Neural progenitor cell (in vitro differentiated cells): ENCODE data around the gene NDUFC2. TPM values are rescaled to one million over a fixed set of nuclear protein-coding genes. Genes with fewer than 3 reads are reported as not detected.

Source experiments
- DNase-seq: peaks from one replicate; pipeline ENCODE4 v3.0.0-alpha.2; 2016; ENCODE audit warnings: low spot score
- H2AFZ ChIP-seq: fragments of 200-600 bp; sonication (generic); replicated peaks from 2 replicates; pipeline ENCODE4 v1.6.1; 2016; ENCODE audit warnings: antibody characterized with exemption
- H3F3A ChIP-seq: fragments of 200-600 bp; sonication (generic); 2 replicates; pipeline ENCODE4 v1.6.1; 2016; ENCODE audit warnings: antibody characterized with exemption, low read depth
- H3K27ac ChIP-seq: fragments of 200-600 bp; sonication (generic); 2 replicates; pipeline ENCODE4 v1.5.1; 2016; ENCODE audit warnings: mild to moderate bottlenecking
- H3K27me3 ChIP-seq: fragments of 200-600 bp; sonication (generic); 2 replicates; pipeline ENCODE4 v1.6.1; 2016; ENCODE audit warnings: mild to moderate bottlenecking, moderate library complexity
- H3K36me3 ChIP-seq: fragments of 200-600 bp; sonication (generic); 2 replicates; pipeline ENCODE4 v1.5.1; 2016
- H3K4me1 ChIP-seq: fragments of 200-600 bp; sonication (generic); 2 replicates; pipeline ENCODE4 v1.6.1; 2016; ENCODE audit warnings: mixed run types
- H3K4me2 ChIP-seq: fragments of 200-600 bp; sonication (generic); 2 replicates; pipeline ENCODE4 v1.6.1; 2016
- H3K4me3 ChIP-seq: fragments of 200-600 bp; sonication (generic); 2 replicates; pipeline ENCODE4 v1.5.1; 2016
- H3K79me2 ChIP-seq: fragments of 200-600 bp; sonication (generic); 2 replicates; pipeline ENCODE4 v1.6.1; 2016; ENCODE audit warnings: low read depth
- H3K9ac ChIP-seq: fragments of 200-600 bp; sonication (generic); 2 replicates; pipeline ENCODE4 v1.6.1; 2016
- H3K9me3 ChIP-seq: fragments of 200-600 bp; sonication (generic); 2 replicates; pipeline ENCODE4 v1.5.1; 2016; ENCODE audit warnings: low read depth
- H4K20me1 ChIP-seq: fragments of 200-600 bp; sonication (generic); 2 replicates; pipeline ENCODE4 v1.6.1; 2016; ENCODE audit warnings: low read depth
- H3K27ac Mint-ChIP-seq: 3 replicates; pipeline ENCODE4 v1.8.0; 2021; ENCODE audit warnings: mixed read lengths
- H3K27me3 Mint-ChIP-seq: 2 replicates; pipeline ENCODE4 v1.8.0; 2022; ENCODE audit warnings: low read depth, mild to moderate bottlenecking, inconsistent platforms, moderate library complexity, mixed read lengths; ENCODE audit not compliant: insufficient read depth
- H3K36me3 Mint-ChIP-seq: 3 replicates; pipeline ENCODE4 v1.8.0; 2021; ENCODE audit warnings: mixed read lengths
- H3K4me1 Mint-ChIP-seq: 3 replicates; pipeline ENCODE4 v1.8.0; 2021; ENCODE audit warnings: mixed read lengths
- H3K4me3 Mint-ChIP-seq: 3 replicates; pipeline ENCODE4 v1.8.0; 2021; ENCODE audit warnings: mild to moderate bottlenecking, moderate library complexity, mixed read lengths
- H3K9me3 Mint-ChIP-seq: 3 replicates; pipeline ENCODE4 v1.8.0; 2020; ENCODE audit warnings: mixed read lengths
- CTCF ChIP-seq: fragments of 200-600 bp; sonication (generic); IDR thresholded peaks from 2 replicates; pipeline ENCODE4 v1.5.1; 2017; ENCODE audit warnings: antibody characterized with exemption, mild to moderate bottlenecking
- EZH2 ChIP-seq: fragments of 200-600 bp; sonication (generic); IDR thresholded peaks from 2 replicates; pipeline ENCODE4 v1.6.1; 2017; ENCODE audit warnings: antibody characterized with exemption, mild to moderate bottlenecking, moderate library complexity
- EZH2phosphoT487 ChIP-seq: fragments of 200-600 bp; sonication (generic); IDR thresholded peaks from 2 replicates; pipeline ENCODE4 v1.6.1; 2017; ENCODE audit warnings: antibody characterized with exemption
- total RNA-seq: library from RNA; depleted of rRNA; stranded (reverse); fragments of >200 nt; gene quantifications from 2 replicates; pipeline ENCODE4 v1.2.3, GENCODE V29; 2015; ENCODE audit warnings: low replicate concordance

NDUFC2 gene
- total RNA-seq, 1 donor from 2014 or later, result 36.7 TPM

- Mint-ChIP-seq H3K27ac (no peak overlapping the region), H3K4me3 (no peak overlapping the region), H3K4me1 (no peaks in the 10 kb centered on the region), H3K36me3 (peaks cover 11% of the 10 kb centered on the region), H3K27me3 (peaks cover 2% of the 10 kb centered on the region), H3K9me3 (no peaks in the 10 kb centered on the region)
- no peak overlapping the region for H3K4me3 ChIP-seq
- H3K9me3 ChIP-seq, result no peaks in the 10 kb centered on the region
- H3K27ac ChIP-seq, result no peak overlapping the region
- H3K4me1 ChIP-seq, result no peaks in the 10 kb centered on the region
- no peak overlapping the region for H3K9ac ChIP-seq
- H3K27me3 ChIP-seq, result no peaks in the 10 kb centered on the region
- H3K79me2 ChIP-seq, result no peaks in the 10 kb centered on the region
- no peaks in the 10 kb centered on the region for H4K20me1 ChIP-seq
- H3F3A ChIP-seq, result no peaks in the 10 kb centered on the region
- no peak overlapping the region for H2AFZ ChIP-seq
- DNase-seq, result no peak
- H3K36me3 ChIP-seq, result peaks cover 15% of the 10 kb centered on the region
- TF ChIP-seq EZH2phosphoT487 (no peak), CTCF (no peak), EZH2 (no peak)
- H3K4me2 ChIP-seq, result no peak overlapping the region
These were observed 31.6 kb upstream of the NDUFC2 start for GRCh38 chr11:78111298-78111697.

GRCh38 chr11:78110830-78111229, 31.2 kb upstream of the NDUFC2 start:
- H3K36me3 ChIP-seq, result peaks cover 15% of the 10 kb centered on the region
- peaks cover 2% of the 10 kb centered on the region for H3K27me3 Mint-ChIP-seq
- no peaks in the 10 kb centered on the region for H3K79me2 ChIP-seq
- H3K27ac Mint-ChIP-seq, result no peak overlapping the region
- no peak overlapping the region for H3K4me3 ChIP-seq
- H3K4me2 ChIP-seq, result no peak overlapping the region
- H3K9me3 ChIP-seq, result no peaks in the 10 kb centered on the region
- DNase-seq, result no peak
- TF ChIP-seq CTCF, result no peak
- no peak for TF ChIP-seq EZH2phosphoT487
- TF ChIP-seq EZH2, result no peak
- no peaks in the 10 kb centered on the region for H4K20me1 ChIP-seq
- no peaks in the 10 kb centered on the region for H3K9me3 Mint-ChIP-seq
- no peaks in the 10 kb centered on the region for H3F3A ChIP-seq
- H3K4me1 ChIP-seq, result no peaks in the 10 kb centered on the region
- peaks cover 13% of the 10 kb centered on the region for H3K36me3 Mint-ChIP-seq
- H2AFZ ChIP-seq, result no peak overlapping the region
- no peak overlapping the region for H3K27ac ChIP-seq
- H3K4me1 Mint-ChIP-seq, result no peaks in the 10 kb centered on the region
- H3K9ac ChIP-seq, result no peak overlapping the region
- no peak overlapping the region for H3K4me3 Mint-ChIP-seq
- no peaks in the 10 kb centered on the region for H3K27me3 ChIP-seq

- Histone ChIP-seq H3K9ac (no peak overlapping the region), H3K4me3 (no peak overlapping the region), H2AFZ (no peak overlapping the region), H3F3A (no peaks in the 10 kb centered on the region), H3K4me2 (no peak overlapping the region), H3K36me3 (peaks cover 15% of the 10 kb centered on the region), H3K9me3 (no peaks in the 10 kb centered on the region), H3K79me2 (no peaks in the 10 kb centered on the region), H3K4me1 (no peaks in the 10 kb centered on the region), H4K20me1 (no peaks in the 10 kb centered on the region), H3K27ac (no peak overlapping the region), H3K27me3 (no peaks in the 10 kb centered on the region)
- TF ChIP-seq EZH2phosphoT487 (no peak), CTCF (no peak)
- no peak overlapping the region for H3K4me3 Mint-ChIP-seq
- H3K27ac Mint-ChIP-seq, result no peak overlapping the region
- peaks cover 2% of the 10 kb centered on the region for H3K27me3 Mint-ChIP-seq
- H3K4me1 Mint-ChIP-seq, result no peaks in the 10 kb centered on the region
- H3K9me3 Mint-ChIP-seq, result no peaks in the 10 kb centered on the region
- H3K36me3 Mint-ChIP-seq, result peaks cover 13% of the 10 kb centered on the region
- no peak for DNase-seq
These were observed 30.7 kb upstream of the NDUFC2 start for GRCh38 chr11:78110351-78110750.
